Measurements from ENCODE around the gene CXorf65.

CXorf65 gene

DNA sequence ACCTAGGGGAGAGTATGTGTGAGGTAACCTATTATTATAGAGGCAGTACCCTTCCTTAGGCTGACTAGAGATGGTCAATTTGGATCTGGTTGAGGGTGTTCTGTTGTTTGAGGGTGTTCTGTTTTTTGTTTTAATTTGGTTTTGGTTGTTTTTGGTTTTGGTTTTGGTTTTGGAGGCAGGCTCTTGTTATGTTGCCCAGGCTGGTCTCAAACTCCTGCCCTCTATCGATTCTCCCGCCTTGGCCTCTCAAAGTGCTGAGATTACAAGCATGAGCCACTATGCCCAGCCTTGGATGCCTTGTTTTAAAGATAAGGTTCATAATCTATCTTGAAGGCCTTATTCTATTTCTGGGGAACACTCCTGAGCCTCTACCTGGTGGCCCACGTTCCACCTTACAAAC, 912 bp downstream of the CXorf65 start:
- no peak for DNase-seq

DNA sequence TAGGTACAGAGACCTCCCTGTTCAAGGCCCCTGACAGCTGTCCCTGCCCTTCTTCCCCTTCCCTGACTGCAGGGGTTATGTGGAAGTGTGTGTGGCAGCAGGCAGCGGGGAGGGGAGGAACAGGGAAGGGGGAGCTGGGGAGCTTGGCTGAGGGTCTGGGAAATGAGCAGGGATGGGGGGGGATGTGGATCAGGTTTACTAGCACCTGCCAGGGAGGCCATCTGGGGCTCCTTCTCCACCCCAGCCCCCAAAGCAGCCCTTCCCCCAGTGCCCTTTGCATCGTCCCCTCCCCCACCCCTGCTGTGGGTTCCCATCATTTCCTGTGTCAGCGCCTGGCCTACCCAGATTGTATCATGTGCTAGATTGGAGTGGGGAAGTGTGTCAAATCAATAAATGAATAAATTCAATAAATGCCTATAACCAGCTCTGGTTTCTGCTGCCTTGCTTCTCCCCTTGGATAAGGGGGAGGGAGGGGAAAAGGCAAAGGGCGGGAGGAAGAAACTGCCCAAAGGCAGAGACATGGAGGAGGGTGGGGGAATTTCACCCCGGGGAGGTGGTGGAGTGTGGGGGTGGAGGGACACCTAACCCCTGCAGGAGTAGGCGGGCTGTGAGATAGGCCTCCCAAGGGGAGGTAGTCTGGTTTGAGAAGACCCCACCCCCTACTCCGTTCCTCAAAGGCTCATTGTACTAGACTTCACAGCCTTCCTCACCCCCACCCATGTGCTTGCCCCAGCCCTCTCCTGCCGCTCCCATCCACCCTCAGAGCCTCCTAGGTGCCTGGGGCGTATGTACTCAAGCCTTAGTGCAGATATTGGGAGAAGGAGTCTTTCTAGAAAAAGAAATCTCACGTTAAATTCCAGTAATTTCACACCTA, 3.2 kb downstream of the CXorf65 start:
- peak; percentile 38 for DNase-seq

DNA sequence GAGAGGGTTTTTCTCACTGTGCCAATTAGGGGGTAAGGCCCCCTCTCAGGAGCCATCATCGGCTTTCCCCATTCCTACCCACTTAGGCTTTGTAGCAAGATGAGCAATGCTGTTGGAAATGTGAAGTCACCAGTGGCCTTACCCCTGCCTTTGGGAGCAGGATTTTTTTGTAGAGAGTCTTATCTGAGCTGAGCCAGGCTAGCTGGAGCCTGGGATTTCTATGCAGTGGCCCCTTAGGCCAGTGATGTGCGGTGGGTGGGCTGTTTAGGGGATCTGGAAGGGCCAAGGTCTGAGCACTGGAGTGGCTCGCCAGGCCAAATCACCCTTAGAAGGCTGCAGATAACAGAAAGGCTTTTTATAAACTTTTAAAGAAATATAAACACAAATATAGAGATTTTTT, 4.2 kb downstream of the CXorf65 start:
- DNase-seq, result no peak

DNA sequence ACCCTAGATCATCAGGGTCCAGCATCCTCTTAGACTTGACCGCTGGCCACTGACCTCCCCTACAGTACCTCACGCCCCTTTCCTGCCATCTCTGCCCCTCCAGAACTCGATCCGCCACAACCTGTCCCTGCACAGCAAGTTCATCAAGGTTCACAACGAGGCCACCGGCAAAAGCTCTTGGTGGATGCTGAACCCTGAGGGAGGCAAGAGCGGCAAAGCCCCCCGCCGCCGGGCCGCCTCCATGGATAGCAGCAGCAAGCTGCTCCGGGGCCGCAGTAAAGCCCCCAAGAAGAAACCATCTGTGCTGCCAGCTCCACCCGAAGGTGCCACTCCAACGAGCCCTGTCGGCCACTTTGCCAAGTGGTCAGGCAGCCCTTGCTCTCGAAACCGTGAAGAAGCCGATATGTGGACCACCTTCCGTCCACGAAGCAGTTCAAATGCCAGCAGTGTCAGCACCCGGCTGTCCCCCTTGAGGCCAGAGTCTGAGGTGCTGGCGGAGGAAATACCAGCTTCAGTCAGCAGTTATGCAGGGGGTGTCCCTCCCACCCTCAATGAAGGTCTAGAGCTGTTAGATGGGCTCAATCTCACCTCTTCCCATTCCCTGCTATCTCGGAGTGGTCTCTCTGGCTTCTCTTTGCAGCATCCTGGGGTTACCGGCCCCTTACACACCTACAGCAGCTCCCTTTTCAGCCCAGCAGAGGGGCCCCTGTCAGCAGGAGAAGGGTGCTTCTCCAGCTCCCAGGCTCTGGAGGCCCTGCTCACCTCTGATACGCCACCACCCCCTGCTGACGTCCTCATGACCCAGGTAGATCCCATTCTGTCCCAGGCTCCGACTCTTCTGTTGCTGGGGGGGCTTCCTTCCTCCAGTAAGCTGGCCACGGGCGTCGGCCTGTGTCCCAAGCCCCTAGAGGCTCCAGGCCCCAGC, 5.7 kb downstream of the CXorf65 start:
- DNase-seq, result no peak

DNA sequence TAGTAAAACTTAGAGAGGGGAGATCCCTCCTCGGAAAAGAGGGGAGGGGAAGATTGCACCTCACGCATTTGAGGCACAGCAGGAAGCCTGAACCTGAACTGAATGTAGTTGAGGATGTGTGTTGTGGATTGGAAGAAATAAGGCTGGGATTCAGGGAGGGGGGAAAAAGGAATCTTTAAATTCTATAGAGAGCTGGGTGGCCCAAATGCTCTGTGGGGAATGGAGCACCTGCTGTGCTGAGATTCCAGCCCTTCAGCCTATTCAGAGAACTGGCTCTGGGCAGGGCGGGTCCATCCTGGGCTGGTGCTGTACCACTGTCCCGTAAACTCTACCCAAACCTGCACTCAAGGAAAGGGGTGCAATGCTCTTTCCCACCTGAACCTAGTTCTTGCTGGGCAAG, 6.8 kb downstream of the CXorf65 start:
- DNase-seq, result no peak

DNA sequence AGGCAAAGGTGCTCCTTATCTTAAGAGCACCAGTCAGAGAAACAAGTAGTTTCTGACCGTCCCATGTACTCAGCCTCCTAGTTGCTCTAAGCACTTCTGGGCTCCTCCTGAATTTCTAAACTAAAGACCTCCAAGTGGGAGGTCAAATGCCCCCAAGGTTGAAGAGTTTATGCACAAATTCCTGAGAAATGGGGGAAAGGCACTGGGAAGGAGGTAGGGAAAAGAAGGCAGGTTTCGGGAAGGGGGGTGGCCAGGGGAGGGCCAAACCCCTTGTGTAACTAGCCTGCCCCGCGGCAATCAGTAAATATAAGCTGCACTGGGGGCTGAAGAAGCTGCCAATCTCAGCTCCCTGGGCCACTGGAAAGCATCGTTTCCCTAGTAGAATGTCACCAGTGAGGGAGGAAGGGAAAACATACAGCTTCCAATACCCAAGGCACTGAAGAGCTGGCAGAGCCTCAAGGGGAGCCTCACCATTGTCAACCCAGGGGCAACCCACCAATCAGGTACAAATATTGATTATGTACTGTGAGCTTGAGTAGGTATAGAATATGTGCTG, 7.5 kb downstream of the CXorf65 start:
- no peak for DNase-seq

DNA sequence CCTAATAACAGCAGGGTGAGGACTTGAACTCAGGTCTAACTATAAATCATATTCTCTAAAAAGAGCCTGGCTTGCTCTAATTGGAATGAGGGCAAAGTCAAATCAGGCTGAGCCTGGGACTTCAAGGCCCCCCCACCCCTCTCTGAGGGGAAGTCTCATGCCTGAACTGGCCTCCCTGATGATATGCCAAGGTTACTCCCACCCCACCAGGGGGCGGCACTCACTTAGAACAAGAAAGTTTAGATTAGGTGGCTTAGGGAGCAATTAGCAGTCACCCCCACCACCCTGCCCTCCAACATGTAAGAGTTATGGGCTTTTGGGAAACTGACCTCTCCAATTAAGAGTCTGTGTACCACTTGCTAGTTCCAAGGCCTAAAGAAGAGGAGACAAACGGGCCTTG, 8.2 kb downstream of the CXorf65 start:
- peak; percentile 63 for DNase-seq

DNA sequence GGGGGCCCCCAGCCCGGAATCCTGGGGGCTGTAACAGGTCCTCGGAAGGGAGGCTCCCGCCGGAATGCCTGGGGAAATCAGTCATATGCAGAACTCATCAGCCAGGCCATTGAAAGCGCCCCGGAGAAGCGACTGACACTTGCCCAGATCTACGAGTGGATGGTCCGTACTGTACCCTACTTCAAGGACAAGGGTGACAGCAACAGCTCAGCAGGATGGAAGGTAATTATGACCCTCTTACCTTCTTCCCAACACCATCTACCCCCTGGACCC, 9.8 kb downstream of the CXorf65 start:
- DNase-seq, result no peak

DNA sequence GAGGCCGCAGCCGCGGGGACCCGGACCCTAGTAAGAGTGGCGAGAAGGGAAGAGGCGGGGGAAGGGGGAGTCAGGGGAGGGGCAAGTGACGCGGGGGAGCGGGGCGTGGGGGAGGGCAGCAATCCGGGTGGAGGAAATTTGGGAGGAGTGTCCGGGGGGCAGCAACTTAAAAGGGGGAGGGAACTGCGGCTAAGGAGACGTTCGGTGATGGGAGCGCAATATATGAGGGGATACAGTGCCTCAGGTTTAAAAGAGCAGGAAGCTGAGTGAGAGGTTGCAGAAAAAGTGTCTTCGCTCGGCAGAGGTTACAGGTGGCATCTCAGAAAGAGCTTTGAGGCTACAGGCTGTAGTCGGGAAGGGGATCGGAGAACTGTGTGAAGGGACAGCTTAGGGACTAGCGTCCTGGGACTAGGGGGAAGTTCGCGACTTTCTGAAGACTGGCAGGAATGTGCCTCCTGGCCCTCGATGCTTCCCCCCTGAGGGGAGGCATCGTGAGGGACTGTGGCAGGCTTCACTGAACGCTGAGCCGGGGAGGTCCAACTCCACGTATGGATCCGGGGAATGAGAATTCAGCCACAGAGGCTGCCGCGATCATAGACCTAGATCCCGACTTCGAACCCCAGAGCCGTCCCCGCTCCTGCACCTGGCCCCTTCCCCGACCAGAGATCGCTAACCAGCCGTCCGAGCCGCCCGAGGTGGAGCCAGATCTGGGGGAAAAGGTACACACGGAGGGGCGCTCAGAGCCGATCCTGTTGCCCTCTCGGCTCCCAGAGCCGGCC, 10.4 kb downstream of the CXorf65 start:
- no peak for DNase-seq

DNA sequence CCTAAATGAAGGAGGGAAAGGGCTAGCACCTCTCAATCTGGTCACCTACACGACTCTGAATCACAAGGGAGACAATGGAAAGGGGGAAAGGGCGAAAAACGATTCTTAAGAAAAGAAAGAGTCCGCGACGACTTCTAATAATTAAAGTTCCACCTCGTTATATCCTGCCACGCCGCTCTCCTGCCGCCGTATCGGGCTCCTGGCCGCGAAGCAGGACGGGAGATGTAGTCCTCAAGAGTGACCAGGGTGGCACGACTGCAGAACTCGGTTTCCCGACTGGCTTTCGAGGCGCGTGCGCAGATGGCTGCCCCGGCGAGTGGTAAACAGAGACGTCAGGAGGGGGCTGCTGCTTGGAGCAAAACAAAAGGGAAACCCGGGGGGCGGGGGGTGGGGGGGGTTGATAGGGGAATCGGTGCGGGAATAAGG, 11.0 kb downstream of the CXorf65 start, which contains the start of gene FOXO4:
FOXO4 (plus strand) TSS at position 297 of the 426 bp plus-strand sequence. CDS start 678 bp downstream, outside the sequence.
- peak; percentile 81 for DNase-seq

DNA sequence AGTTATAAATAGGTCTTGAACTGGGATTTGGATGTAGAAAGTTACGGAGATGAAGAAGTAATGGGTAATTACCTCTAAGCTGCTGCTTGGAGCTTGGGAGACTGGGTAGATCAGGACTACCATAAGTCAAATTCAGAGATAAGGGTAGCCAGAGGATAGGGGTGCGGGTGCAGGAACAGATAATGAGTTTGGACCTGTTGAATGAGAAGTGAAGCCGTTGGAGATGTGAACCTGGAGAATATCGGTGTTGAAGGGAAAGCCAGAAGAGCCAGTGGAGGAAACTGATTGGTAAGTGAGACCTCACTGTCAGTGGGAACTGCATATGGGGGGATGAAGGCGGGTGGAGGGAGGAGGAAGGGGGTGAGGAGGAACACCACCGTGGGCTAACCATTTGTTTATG, 11.5 kb downstream of the CXorf65 start:
- DNase-seq, result no peak

DNA sequence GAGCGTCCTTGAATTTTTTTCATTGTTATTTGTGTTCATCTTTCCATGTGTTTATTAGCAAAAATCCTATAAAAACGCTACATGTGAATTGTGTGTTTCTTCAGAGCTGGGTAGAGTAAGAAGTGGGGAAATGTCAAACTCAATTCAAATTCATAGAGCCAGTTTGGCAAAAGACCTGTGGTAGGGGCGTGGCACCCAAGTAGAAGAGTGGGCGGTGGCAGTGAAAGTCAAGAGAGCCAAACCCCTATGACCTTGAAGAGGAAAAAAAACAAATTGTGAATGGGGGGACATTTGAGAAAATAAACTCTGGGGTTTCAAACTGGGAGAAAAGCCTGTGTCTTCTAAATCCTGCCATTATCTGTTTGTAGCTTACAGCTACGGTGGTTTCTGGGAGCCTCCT, 15.3 kb downstream of the CXorf65 start:
- no peak for DNase-seq

DNA sequence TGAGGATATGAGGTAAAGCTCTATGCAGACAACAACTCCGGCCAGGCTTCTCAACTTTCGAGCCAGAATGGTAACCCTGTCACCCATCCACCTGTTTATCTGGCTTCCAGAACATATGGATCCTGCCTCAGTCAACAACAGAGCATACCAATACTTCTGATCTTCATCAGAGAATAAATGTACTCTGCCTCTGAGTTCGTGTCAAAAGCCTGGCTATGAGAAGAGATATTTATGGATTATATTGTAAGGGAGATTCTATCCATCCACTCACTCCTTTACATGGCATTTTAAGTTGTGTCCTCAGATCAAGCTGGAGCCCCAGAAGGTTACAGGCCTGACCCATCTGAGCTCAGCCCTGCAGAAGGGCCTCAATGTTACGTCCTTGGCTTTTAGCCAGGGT, 20.6 kb downstream of the CXorf65 start:
- DNase-seq, result no peak

DNA sequence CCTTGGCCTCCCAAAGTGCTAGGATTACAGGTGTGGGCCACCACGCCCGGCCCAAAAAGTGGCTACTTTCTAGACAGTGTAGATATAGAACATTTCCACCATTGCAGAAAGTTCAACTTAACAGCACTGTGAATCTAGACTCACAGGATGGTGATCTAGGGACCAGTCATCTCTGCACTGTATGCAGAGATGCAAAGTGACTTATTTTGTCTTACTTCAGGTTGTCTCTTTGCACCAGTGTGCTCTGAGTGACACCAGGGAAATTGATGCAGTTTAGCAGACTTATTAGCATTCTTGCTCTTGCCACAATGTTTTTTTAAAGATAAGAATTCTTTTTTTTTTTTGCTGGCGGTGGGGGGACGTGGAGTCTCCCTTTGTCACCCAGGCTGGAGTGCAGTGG, 23.7 kb downstream of the CXorf65 start:
- DNase-seq, result no peak

DNA sequence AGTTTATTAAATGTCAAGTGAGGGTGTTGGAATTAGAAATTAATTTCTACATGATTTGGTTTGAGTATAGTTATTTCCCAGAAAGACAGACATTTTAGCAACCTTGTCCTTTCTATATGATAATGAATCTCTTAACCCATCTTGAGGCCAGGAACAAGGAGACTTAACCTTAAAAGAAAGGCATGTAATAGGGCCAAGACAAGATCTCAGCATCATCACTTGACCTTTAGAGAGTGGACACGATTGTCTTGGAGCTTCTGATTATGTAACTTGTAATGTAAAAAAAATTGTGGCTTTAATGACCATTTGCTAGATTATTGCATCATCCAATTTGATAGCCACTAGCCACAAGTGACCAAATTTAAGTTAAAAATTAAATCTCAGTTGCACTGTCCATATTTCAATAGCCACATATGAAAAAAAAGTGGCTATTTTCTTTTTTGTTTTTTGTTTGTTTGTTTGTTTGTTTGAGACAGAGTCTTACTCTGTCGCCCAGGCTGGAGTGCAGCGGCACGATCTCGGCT, 24.4 kb downstream of the CXorf65 start:
- DNase-seq, result no peak

DNA sequence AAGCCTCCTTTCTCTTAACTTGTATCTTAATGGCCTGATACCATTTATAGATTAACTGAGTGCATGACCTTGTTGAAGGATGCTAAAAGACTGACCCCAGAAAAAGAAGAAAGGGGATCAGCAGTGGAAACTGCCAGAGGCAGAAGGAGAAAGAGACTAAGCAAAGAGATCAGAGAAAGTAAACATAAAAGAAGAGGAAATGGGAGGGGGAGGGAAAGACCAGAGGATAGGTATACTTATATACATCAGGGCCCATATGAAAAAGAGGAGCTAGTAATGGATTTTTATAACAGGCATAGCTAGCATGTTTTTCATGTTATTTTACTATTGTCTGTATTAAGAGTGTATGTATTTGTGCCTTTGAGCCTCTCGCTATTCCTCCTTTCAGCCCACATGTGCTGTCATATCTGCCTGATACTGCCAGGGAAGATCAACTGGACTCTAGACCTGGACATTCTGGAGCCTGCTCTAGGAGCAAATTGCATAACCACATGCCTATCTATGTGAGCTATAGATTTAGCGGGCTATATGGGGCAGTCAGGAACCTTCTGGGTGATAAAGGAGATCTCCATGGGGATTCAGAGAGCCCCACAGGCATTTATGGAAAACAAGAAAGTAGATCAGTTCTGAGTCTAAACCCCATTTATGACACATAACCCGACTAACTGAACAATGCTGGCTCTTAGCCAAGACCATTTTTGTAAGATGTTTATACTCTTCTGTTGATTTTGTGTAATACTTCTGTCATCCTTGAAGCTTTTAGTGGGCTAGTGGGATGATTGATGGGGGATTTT, 25.0 kb downstream of the CXorf65 start:
- DNase-seq, result no peak

DNA sequence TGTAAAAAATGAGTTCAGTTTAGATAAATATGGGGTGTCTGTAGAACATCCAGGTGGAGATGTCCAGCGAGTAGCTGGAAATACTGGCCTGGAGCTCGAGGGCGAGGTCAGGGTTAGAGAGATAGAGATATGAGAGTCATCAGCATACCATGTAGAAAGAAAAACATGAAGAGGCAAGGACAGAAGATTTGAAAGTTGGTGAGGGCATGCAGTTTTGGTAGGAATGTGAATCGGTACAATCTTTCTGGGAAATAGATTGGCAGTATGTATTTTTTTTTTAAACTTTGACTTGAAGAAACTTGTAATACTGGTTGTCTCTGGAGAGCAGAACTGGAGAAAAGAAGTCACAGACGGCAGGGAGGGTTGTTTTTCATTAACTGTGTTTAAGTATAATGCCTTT, 36.0 kb downstream of the CXorf65 start:
- DNase-seq, result no peak

DNA sequence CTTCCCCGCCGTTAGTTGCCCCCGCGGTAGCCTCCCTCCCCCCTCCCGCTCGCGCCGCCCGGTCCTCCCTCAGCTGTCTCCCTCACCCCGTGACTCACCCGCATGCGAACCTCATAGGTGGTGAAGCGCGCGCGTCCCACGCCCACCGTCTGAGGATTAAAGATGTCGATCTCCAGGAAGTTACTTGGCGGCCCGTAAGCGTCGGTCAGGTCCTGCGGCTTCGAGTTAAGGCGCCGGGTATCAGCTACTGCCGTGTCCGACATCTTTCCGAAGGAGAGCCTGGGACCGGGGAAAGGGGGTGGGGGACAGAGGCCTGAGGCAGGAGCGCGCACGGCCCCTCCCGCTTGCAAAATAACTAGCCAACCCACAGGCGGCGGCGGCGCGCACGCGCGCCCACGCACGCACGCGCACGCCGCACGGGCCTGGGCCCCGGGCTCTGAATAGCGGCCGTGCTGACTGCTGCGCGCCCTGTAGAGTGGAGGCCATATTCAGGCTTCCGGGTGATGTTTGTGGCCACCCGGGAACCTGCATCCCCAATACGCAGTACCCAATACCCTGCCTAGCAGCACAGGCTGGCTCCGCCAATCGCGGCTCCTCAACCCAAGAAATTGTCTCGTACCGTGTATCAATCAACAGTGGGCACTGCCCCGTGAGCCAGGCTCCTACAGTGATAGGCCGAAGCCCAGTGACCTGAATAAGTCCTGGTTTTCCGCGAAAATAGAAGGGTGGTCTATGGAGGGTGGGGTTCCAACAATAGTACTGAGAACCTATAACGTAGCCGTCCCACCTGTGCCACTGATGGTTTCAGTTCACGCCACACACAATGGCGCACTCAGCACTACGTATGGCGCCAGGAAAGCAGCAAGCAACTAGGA, 38.3 kb downstream of the CXorf65 start, which contains the start of gene SNX12:
SNX12 (minus strand) TSS at position 291 of the 875 bp plus-strand sequence; CDS start at position 263, 28 bp downstream.
- peak; percentile 83 for DNase-seq

DNA sequence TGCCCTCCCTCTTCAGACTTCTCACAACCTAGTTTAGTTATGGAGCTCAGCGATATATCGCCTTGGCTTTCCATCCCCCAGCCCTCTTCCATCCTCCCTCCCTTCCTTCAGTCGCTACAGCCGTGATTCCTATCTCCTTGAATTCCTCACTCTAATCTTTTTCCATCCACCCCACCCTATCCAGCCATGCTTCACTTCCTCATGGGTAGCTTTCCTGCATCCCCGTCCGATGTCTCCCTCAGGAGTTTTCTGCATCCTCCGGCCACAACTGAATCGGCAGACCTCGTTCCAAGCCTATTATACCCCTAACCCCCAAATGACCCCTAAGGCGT, 38.9 kb downstream of the CXorf65 start:
- DNase-seq, result peak; percentile 0

DNA sequence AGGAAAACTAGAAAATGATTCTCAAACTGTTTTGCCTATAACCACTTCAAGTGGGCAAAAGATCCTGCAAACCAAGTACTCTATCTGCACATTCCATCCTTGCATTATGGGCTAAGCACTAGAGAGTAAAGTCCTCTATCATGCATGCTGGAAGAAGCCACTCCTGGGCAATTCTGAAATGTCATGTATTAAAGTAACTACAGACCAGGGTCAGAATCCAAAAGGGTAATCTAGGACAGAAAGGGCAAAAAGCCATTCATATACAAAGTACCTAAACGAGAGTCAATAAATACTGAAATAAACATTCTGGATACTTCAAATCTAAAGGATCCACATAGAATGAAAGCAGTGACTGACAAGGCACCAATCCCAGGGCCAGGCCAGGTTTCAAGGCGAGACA, 39.5 kb downstream of the CXorf65 start:
- no peak for DNase-seq

DNA sequence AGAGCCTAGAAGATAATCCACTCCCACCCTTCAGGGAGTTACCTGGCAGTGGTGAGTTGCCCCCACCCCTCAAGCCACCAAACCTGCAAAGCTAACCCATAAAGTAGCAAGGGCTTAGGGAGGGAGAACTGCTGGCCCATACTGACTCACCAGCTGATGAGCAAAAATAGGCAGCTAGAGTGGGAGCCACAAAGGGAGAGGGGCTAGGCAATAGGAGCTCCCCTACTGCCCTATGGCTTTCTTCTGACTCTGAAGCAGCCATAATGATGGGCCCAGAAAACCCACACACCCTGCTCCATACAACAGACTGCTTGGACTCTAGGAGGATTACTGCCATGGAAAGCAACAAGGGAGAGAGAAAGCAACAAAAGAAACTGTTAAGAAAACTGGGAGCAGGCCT, 46.4 kb downstream of the CXorf65 start:
- no peak for DNase-seq

Data from activated effector memory CD4-positive, alpha-beta T cell treated with Interleukin-2 at 50 U/mL for 16 hours (primary cell).